ENCODE results near the gene PPP6R3.
A peak's percentile ranks its signal among the peaks of the same experiment; 100 is the strongest.
"Not testable (repeated sequence)": the region's sequence is repeated elsewhere in the genome, so short reads cannot be mapped to it uniquely, and the experiment has no call there.

Gene PPP6R3

GRCh38 chr11:68601147-68601546 is 140.6 kb downstream of the PPP6R3 start:
- DNase-seq (ENCODE audit: low read depth in 3 of 3), result no peak

GRCh38 chr11:68609761-68610160 is 149.2 kb downstream of the PPP6R3 start:
- no peak for DNase-seq (ENCODE audit: low read depth in 3 of 3)

GRCh38 chr11:68610452-68611116 is 150.0 kb downstream of the PPP6R3 start:
- no peak for DNase-seq (ENCODE audit: low read depth in 3 of 3)

GRCh38 chr11:68615657-68616056 is 155.1 kb downstream of the PPP6R3 start:
- DNase-seq (ENCODE audit: low read depth in 3 of 3), result no peak

GRCh38 chr11:68617925-68618809 is 157.6 kb downstream of the PPP6R3 start:
- DNase-seq (ENCODE audit: low read depth in 3 of 3), result no peak

GRCh38 chr11:68621826-68622225 is 161.3 kb downstream of the PPP6R3 start:
- no peak for DNase-seq (ENCODE audit: low read depth in 3 of 3)

- not testable (repeated sequence) for DNase-seq (ENCODE audit: low read depth in 3 of 3)
Measured at GRCh38 chr11:68623706-68624105, 163.2 kb downstream of the PPP6R3 start.

- not testable (repeated sequence) for DNase-seq (ENCODE audit: low read depth in 3 of 3)
Measured at GRCh38 chr11:68625069-68625468, 164.5 kb downstream of the PPP6R3 start.

GRCh38 chr11:68626236-68626635 is 165.7 kb downstream of the PPP6R3 start:
- DNase-seq (ENCODE audit: low read depth in 3 of 3), result not testable (repeated sequence)

GRCh38 chr11:68628837-68629236 is 168.3 kb downstream of the PPP6R3 start:
- DNase-seq (ENCODE audit: low read depth in 3 of 3), result not testable (repeated sequence)

GRCh38 chr11:68632375-68632774 is 171.8 kb downstream of the PPP6R3 start:
- DNase-seq (ENCODE audit: low read depth in 3 of 3), result not testable (repeated sequence)

GRCh38 chr11:68632802-68633201 is 172.2 kb downstream of the PPP6R3 start:
- DNase-seq (ENCODE audit: low read depth in 3 of 3), result peak in 2 of 3 donors; percentile 16 to 22

- not testable (repeated sequence) for DNase-seq (ENCODE audit: low read depth in 3 of 3)
Measured at GRCh38 chr11:68634606-68635005, 174.1 kb downstream of the PPP6R3 start.

GRCh38 chr11:68635172-68635571 is 174.6 kb downstream of the PPP6R3 start:
- not testable (repeated sequence) for DNase-seq (ENCODE audit: low read depth in 3 of 3)

GRCh38 chr11:68635883-68636282 is 175.3 kb downstream of the PPP6R3 start:
- DNase-seq (ENCODE audit: low read depth in 3 of 3), result not testable (repeated sequence)

- DNase-seq (ENCODE audit: low read depth in 3 of 3), result not testable (repeated sequence)
Measured at GRCh38 chr11:68639322-68639721, 178.8 kb downstream of the PPP6R3 start.

GRCh38 chr11:68641880-68642279 is 181.3 kb downstream of the PPP6R3 start:
- DNase-seq (ENCODE audit: low read depth in 3 of 3), result no peak

GRCh38 chr11:68643585-68643984 is 183.0 kb downstream of the PPP6R3 start:
- DNase-seq (ENCODE audit: low read depth in 3 of 3), result no peak

- no peak for DNase-seq (ENCODE audit: low read depth in 3 of 3)
Measured at GRCh38 chr11:68646832-68647231, 186.3 kb downstream of the PPP6R3 start.

- no peak for DNase-seq (ENCODE audit: low read depth in 3 of 3)
Measured at GRCh38 chr11:68649851-68650555, 189.5 kb downstream of the PPP6R3 start.

- DNase-seq (ENCODE audit: low read depth in 3 of 3), result no peak
Measured at GRCh38 chr11:68650801-68651200, 190.2 kb downstream of the PPP6R3 start.
